GM12878 (cell line): ENCODE measurements around the gene NUBP1. TPM values are rescaled to one million over a fixed set of nuclear protein-coding genes. Genes with fewer than 3 reads are reported as not detected.

Source experiments
- ATAC-seq: fragments of 200-7000 bp; cut with Tn5 transposase; 3 replicates; pipeline ENCODE4 v1.9.1; 2020; ENCODE audit warnings: mild to moderate bottlenecking, moderate library complexity
- BruUV-seq: library from RNA; stranded (reverse); fragments of 400-500 nt; replicated peaks from 2 replicates; lab custom pipeline; 2021; lab: Mats Ljungman, UMichigan
- CTCF ChIA-PET: fragments of 300-600 bp; sonication (Branson Sonifier 250); formaldehyde crosslinking; extraction: SDS; loops from one replicate; lab custom pipeline; 2021; ENCODE audit warnings: inconsistent platforms; lab: Yijun Ruan, JAX
- POLR2A ChIA-PET: fragments of 350-600 bp; formaldehyde crosslinking; extraction: SDS; loops from one replicate; lab custom pipeline; 2021; ENCODE audit warnings: inconsistent platforms; lab: Charles Lee
- RAD21 ChIA-PET: fragments of 300-600 bp; sonication (Branson Sonifier 250); formaldehyde crosslinking; loops from one replicate; lab custom pipeline; 2023; ENCODE audit warnings: antibody characterized with exemption; ENCODE audit not compliant: unreplicated experiment; lab: Charles Lee
- SMC1A ChIA-PET: fragments of 300-600 bp; sonication (Branson Sonifier 250); formaldehyde crosslinking; loops from one replicate; lab custom pipeline; 2023; ENCODE audit not compliant: unreplicated experiment, uncharacterized antibody; lab: Charles Lee
- DNase-seq: peaks from one replicate; pipeline ENCODE4 v3.0.0-alpha.2; 2011; ENCODE audit warnings: low read depth, low spot score
- FAIRE-seq: peaks from 3 replicates; lab custom pipeline; 2011; peaks lifted over from hg19 to GRCh38; lab: Jason Lieb, UNC
- H2AFZ ChIP-seq: 2 replicates; pipeline ENCODE4 v1.6.0; 2011; ENCODE audit warnings: low read depth, low read length, control low read depth; ENCODE audit not compliant: control insufficient read depth
- H3K27ac ChIP-seq: 2 replicates; pipeline ENCODE4 v1.5.1; 2011; ENCODE audit warnings: control low read depth; ENCODE audit not compliant: control insufficient read depth, insufficient read depth
- H3K27me3 ChIP-seq, 2 experiments: replicated peaks in 1 of 2; 2 replicates each; pipeline versions ENCODE4 v1.6.0 to v1.6.1; 2011; ENCODE audit warnings: low read length in 1 of 2; ENCODE audit not compliant: control insufficient read depth in 2 of 2, insufficient read depth in 2 of 2
- H3K36me3 ChIP-seq, 2 experiments: 2 replicates each; pipeline ENCODE4 v1.5.1; 2011; ENCODE audit warnings: low read length in 1 of 2; ENCODE audit not compliant: control insufficient read depth in 2 of 2, insufficient read depth in 2 of 2
- H3K4me1 ChIP-seq: 2 replicates; pipeline ENCODE4 v1.6.1; 2011; ENCODE audit warnings: mild to moderate bottlenecking, low read length, moderate library complexity, mixed read lengths; ENCODE audit not compliant: control insufficient read depth, insufficient read depth
- H3K4me2 ChIP-seq: 2 replicates; pipeline ENCODE4 v1.6.0; 2011; ENCODE audit warnings: control low read depth; ENCODE audit not compliant: control insufficient read depth, insufficient read depth
- H3K4me3 ChIP-seq: fragments of 200-600 bp; sonication (generic); 2 replicates; pipeline ENCODE4 v1.5.1; 2016
- H3K79me2 ChIP-seq: 2 replicates; pipeline ENCODE4 v1.6.0; 2011; ENCODE audit warnings: low read length; ENCODE audit not compliant: control insufficient read depth, insufficient read depth
- H3K9ac ChIP-seq: 2 replicates; pipeline ENCODE4 v1.8.0; 2011; ENCODE audit warnings: low read length, control low read depth, mixed read lengths; ENCODE audit not compliant: control insufficient read depth, insufficient read depth
- H3K9me3 ChIP-seq: replicated peaks from 3 replicates; pipeline ENCODE4 v1.5.1; 2011; ENCODE audit warnings: mild to moderate bottlenecking, low read length; ENCODE audit not compliant: control insufficient read depth, insufficient read depth
- H4K20me1 ChIP-seq: 2 replicates; pipeline ENCODE4 v1.6.0; 2011; ENCODE audit not compliant: control insufficient read depth, insufficient read depth
- EP300 ChIP-seq, 2 experiments: fragments of 150-350 bp in 1 of 2; IDR thresholded peaks; 2 replicates each; pipeline ENCODE4 v1.6.1; 2011 to 2012; ENCODE audit warnings: low read depth in 2 of 2, low read length in 2 of 2, borderline replicate concordance in 1 of 2, improper control_type of control experiment in 1 of 2, inconsistent platforms in 1 of 2; ENCODE audit not compliant: control insufficient read depth in 1 of 2
- HCFC1 ChIP-seq: fragments of 150-350 bp; IDR thresholded peaks from 2 replicates; pipeline ENCODE4 v1.6.1; 2014; ENCODE audit warnings: low read length
- KLF5 ChIP-seq: fragments of 450-650 bp; IDR thresholded peaks from 2 replicates; pipeline ENCODE4 v1.6.1; 2014; ENCODE audit warnings: mild to moderate bottlenecking; ENCODE audit not compliant: partially characterized antibody
- POU2F2 ChIP-seq: IDR thresholded peaks from 3 replicates; pipeline ENCODE4 v1.6.1; 2011; ENCODE audit warnings: low read depth, mild to moderate bottlenecking, low read length, borderline replicate concordance
- RB1 ChIP-seq: fragments of 450-650 bp; formaldehyde crosslinking; IDR thresholded peaks from 2 replicates; pipeline ENCODE4 v1.6.1; 2017; ENCODE audit warnings: mild to moderate bottlenecking, borderline replicate concordance
- RCOR1 ChIP-seq: conservative IDR thresholded peaks from 2 replicates; pipeline ENCODE4 v1.6.1; 2012; ENCODE audit warnings: low read depth, low read length, improper control_type of control experiment
- SIX5 ChIP-seq: IDR thresholded peaks from 2 replicates; pipeline ENCODE4 v1.6.1; 2011; ENCODE audit warnings: mild to moderate bottlenecking, low read depth, low read length, moderate library complexity; ENCODE audit not compliant: severe bottlenecking
- SMARCA5 ChIP-seq: fragments of 450-650 bp; IDR thresholded peaks from 2 replicates; pipeline ENCODE4 v1.6.1; 2017; ENCODE audit warnings: mild to moderate bottlenecking
- WGBS: methylation state at CpG from one replicate; pipeline ENCODE4 v1.1.6; 2016; ENCODE audit warnings: low lambda C conversion rate; ENCODE audit not compliant: insufficient replicate concordance, insufficient coverage; ENCODE audit errors: missing lambda C conversion rate; 5-methylcytosine and 5-hydroxymethylcytosine counted together
- in situ Hi-C: fragments of 300-500 bp; cut with MboI; formaldehyde crosslinking; loops from 9 replicates; pipeline ENCODE4 v1.14.3; 2018; ENCODE audit warnings: mixed read lengths
- intact Hi-C: fragments of 100-400 bp; cut with micrococcal nuclease; formaldehyde crosslinking; loops from one replicate; pipeline ENCODE4 v1.14.2; 2022; ENCODE audit not compliant: unreplicated experiment
- polyA plus RNA-seq, 11 experiments: library from polyadenylated mRNA; depleted of rRNA in 4 of 11; unstranded in 6 of 11; stranded (reverse) in 5 of 11; fragments of >200 nt; fragmentation: Nextera tagmentation in 4 of 11; fragmentation: Illumina TruSeq in 1 of 11; extraction: Ambion mirVana in 4 of 11; extraction: Trizol in 1 of 11; gene quantifications; 1 replicate in 1 of 11; 2 replicates in 10 of 11; pipeline versions ENCODE4 v1.2.1 to v1.2.3, GENCODE V29; 2011 to 2016; ENCODE audit warnings: inconsistent platforms in 2 of 11, missing spikeins in 2 of 11, low read depth in 1 of 11
- total RNA-seq, 4 experiments: library from RNA; depleted of rRNA in 3 of 4; stranded (reverse); fragments of >200 nt in 3 of 4; fragmentation: Illumina TruSeq in 1 of 4; extraction: Trizol in 1 of 4; gene quantifications; 2 replicates each; pipeline versions ENCODE4 v1.2.1 to v1.2.3, GENCODE V29; 2013 to 2021
- TF ChIP-seq, protein P1 (sequence below): fragments of 150-350 bp; IDR thresholded peaks from 2 replicates; pipeline ENCODE4 v1.6.1; 2014; ENCODE audit warnings: mild to moderate bottlenecking, low read depth, low read length

NUBP1 gene
- total and polyA plus RNA-seq, 10 of the 15 experiments (the other 5 are each of a cell fraction or from before 2014, with no cell fraction given): 31.0 to 74.9 (median 58.3) TPM

DNA sequence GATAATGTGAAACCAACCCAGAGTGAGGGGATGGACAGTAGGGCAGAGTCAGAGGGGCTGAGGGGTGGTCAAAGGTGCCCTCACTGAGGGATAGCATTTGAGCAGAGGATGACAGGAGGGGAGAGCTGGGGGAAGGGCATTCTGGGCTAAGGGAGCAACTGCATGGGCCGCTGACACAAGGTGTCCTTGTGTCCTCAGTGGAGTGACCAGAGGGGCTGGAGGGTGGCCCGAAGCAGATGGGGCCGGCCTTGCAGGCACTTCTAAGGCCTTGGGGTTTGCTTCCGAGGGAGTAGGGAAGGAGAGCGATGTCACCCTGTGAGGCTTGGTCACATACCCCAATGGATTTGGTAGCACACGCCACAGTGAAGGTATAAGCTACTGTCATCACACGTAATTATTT, 10.0 kb downstream of the NUBP1 start:
- POLR2A ChIA-PET: interaction anchor here (0.7 to 2.1 kb wide), 8 partner anchors 9 to 138 kb away, joined by 3 to 15 read pairs (median 6); partner anchors contain the start of gene NUBP1
- over 99% methylated on average over 7 of the region's 7 CpGs for WGBS
- H2AFZ ChIP-seq: no peak overlapping the region
- CTCF ChIA-PET: interaction anchor here (0.8 to 2.7 kb wide), 11 partner anchors 9 to 165 kb away, joined by 3 to 13 read pairs (median 4); partner anchors contain the start of gene CIITA
- H3K36me3 ChIP-seq: peaks cover 7 to 24% of the 10 kb centered on the region in 2 experiments
- peaks cover 31% of the 10 kb centered on the region for H3K4me1 ChIP-seq
- peak overlapping the region; percentile 43 for H3K4me2 ChIP-seq
- H3K27me3 ChIP-seq: no peaks in the 10 kb centered on the region
- FAIRE-seq (no peak), DNase-seq (no peak)
- SMC1A ChIA-PET: interaction anchor here (0.7 to 3.2 kb wide), 21 partner anchors 9 to 239 kb away, joined by 3 to 25 read pairs (median 4); partner anchors contain the start of genes CIITA, DEXI and NUBP1
- in situ Hi-C loops: no loop called here
- H3K79me2 ChIP-seq: no peaks in the 10 kb centered on the region
- RAD21 ChIA-PET: interaction anchor here (0.5 to 3.8 kb wide), 19 partner anchors 9 to 238 kb away, joined by 3 to 27 read pairs (median 6); partner anchors contain the start of genes CIITA and NUBP1
- 0 out of 2 replicates have a peak overlapping the region, but pooled peaks have one; percentile 2 for H3K4me3 ChIP-seq
- no peaks in the 10 kb centered on the region for H3K9me3 ChIP-seq
- peak overlapping the region; percentile 49 for H3K27ac ChIP-seq
- TF ChIP-seq SIX5 (no peak), EP300 (IDR thresholded peaks at IDR 0.05; ENCODE audit: borderline replicate concordance in 1 of 2, control insufficient read depth in 1 of 2, low read depth in 2 of 2, low read length in 2 of 2) (no peak), RCOR1 (no peak), POU2F2 (no peak), RB1 (no peak), KLF5 (no peak), HCFC1 (no peak), SMARCA5 (no peak)
- TF ChIP-seq, protein P1, sequence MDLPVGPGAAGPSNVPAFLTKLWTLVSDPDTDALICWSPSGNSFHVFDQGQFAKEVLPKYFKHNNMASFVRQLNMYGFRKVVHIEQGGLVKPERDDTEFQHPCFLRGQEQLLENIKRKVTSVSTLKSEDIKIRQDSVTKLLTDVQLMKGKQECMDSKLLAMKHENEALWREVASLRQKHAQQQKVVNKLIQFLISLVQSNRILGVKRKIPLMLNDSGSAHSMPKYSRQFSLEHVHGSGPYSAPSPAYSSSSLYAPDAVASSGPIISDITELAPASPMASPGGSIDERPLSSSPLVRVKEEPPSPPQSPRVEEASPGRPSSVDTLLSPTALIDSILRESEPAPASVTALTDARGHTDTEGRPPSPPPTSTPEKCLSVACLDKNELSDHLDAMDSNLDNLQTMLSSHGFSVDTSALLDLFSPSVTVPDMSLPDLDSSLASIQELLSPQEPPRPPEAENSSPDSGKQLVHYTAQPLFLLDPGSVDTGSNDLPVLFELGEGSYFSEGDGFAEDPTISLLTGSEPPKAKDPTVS: no peak
- TF ChIP-seq, all 136 proteins: peak for 0
- intact Hi-C loops: loop anchor here (1.0 kb wide), 1 partner anchor 22 kb away; no protein-coding TSS in a partner anchor
- no peaks in the 10 kb centered on the region for H4K20me1 ChIP-seq
- no TSS peak for BruUV-seq
- peak overlapping the region; percentile 10; the same call in 1 of the 2 replicates for H3K9ac ChIP-seq
- ATAC-seq: no peak
